Fibroblast of villous mesenchyme (primary cell): ENCODE data around the gene MAPKAPK3. TPM values are rescaled to one million over a fixed set of nuclear protein-coding genes. Genes with fewer than 3 reads are reported as not detected.

ENCODE experiments used
- DNase-seq: peaks from one replicate; pipeline ENCODE4 v3.0.0-alpha.2; 2010; ENCODE audit warnings: low read depth
- H3K4me3 ChIP-seq: 2 replicates; pipeline ENCODE4 v1.5.1; 2011; ENCODE audit warnings: low read depth, mild to moderate bottlenecking, low read length
- total RNA-seq: library from RNA; depleted of rRNA; stranded (reverse); fragments of >200 nt; gene quantifications from 2 replicates; pipeline ENCODE4 v1.2.3, GENCODE V29; 2012
- TF ChIP-seq, protein P1 (sequence below): IDR thresholded peaks from 2 replicates; pipeline ENCODE4 v1.5.1; 2012; ENCODE audit warnings: low read depth, mild to moderate bottlenecking, low read length; ENCODE audit not compliant: insufficient read depth

The MAPKAPK3 gene
- total RNA-seq, 1 donor = 19.0 TPM

- H3K4me3 ChIP-seq = no peak overlapping the region
- no peak for DNase-seq
- TF ChIP-seq, protein P1, sequence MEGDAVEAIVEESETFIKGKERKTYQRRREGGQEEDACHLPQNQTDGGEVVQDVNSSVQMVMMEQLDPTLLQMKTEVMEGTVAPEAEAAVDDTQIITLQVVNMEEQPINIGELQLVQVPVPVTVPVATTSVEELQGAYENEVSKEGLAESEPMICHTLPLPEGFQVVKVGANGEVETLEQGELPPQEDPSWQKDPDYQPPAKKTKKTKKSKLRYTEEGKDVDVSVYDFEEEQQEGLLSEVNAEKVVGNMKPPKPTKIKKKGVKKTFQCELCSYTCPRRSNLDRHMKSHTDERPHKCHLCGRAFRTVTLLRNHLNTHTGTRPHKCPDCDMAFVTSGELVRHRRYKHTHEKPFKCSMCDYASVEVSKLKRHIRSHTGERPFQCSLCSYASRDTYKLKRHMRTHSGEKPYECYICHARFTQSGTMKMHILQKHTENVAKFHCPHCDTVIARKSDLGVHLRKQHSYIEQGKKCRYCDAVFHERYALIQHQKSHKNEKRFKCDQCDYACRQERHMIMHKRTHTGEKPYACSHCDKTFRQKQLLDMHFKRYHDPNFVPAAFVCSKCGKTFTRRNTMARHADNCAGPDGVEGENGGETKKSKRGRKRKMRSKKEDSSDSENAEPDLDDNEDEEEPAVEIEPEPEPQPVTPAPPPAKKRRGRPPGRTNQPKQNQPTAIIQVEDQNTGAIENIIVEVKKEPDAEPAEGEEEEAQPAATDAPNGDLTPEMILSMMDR = no peak
Measured at GRCh38 chr3:50586763-50587070, 30.2 kb upstream of the MAPKAPK3 start.

DNA sequence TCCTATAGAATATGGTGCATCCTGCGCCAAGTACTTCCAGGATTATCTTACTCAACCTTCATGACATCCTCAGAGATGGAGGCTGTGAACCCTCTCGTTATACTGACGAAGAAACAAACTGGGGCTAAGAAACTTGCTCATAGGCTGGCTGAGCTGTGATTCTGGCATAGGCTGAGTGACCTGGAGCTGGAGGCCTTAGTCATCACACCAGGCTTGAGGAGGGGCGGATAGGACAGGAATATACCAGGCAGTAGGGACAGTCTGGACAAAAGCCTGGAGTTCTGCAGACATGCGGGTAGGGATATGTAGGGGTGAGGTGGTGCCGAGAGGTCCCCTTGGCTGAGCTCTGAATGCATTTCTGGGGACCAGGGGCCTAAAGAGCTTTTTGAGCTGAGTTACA lies 29.6 kb upstream of the MAPKAPK3 start:
- no peak overlapping the region for H3K4me3 ChIP-seq
- DNase-seq = no peak
- TF ChIP-seq, protein P1 = no peak

DNA sequence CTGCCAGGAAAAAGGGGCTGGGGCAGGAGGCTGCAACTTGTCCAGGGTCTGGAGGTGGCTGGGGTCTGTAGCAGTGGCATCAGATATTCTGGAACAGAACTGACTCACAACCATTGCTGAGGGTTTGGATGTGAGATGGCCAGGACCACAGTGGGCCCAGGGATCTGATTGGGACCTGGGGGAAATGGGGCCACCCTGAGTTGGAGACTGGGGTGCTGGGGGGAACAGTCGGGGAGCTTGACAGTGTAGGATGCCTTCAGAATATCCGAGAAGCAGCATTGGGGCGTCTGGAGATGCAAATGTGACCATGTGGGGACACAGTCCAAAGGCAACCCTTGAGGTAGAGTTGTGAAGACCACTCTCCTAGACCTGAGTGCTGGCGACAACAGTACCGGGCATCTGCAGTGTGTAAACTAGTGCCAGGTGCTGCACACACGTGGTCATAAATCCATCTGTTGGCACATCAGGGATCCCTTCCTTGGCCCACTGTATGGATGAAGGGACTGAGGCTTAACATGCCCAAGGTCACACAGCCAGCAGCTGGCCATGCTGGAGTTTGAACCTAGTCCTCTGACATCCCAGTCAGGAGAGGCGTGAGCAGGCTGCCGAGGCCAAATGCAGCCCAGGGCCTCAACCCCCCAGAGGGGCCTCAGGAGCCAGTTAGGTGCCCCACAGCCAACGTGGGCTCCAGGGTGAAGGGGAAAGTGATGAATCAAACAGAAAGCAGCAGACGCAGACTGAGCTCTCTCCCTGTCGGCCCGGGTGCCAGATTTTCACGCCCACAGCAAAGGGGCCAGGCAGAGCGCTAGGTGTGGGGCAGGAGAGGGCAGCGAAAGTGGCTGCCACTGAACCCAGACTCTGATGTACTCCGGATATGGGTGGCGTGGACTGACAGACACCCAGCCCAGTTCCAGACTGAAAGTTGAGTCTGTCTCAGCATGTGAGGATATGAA lies 28.9 kb upstream of the MAPKAPK3 start:
- TF ChIP-seq, protein P1 = no peak
- DNase-seq = no peak

DNA sequence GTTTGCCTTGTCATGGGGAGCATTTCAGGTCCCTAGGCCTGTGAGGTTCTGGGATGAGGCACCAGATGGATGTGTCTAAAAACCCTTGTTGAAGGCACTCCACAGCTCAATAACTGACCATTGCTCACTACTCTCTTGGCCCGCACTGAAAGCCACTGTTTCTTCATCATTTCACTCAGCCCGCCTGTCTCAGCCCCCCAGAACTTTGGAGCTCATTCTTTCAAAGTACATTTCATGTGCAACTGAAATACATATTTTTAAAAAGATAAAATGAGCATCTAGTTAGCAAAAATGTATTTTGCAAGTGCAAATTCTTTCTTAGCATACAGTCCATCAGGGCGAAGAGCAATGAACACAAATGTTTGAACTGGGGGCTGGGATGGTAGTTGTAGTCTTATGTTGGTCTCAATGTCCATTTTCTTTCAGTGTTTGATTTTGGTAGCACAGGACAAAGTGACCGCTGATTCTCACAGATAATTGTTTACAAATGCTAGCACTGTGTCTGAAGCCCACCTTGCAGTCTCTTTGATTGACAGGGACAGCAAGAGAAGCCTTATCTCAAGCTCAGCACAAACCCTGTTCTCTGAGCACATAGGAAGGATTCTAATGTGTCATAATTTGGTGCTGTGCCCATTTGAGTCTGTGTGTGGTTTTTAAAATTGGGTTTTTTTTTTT lies 28.1 kb upstream of the MAPKAPK3 start:
- TF ChIP-seq, protein P1 = no peak
- no peak for DNase-seq
- H3K4me3 ChIP-seq = no peak overlapping the region

More for the DNA sequence above, 28.9 kb upstream of the MAPKAPK3 start:
- no peak overlapping the region for H3K4me3 ChIP-seq

GRCh38 chr3:50591196-50591741 lies 25.7 kb upstream of the MAPKAPK3 start:
- H3K4me3 ChIP-seq = no peak overlapping the region
- TF ChIP-seq, protein P1 = no peak
- DNase-seq = no peak

GRCh38 chr3:50592568-50592967 lies 24.4 kb upstream of the MAPKAPK3 start:
- no peak for DNase-seq
- TF ChIP-seq, protein P1 = no peak
- no peak overlapping the region for H3K4me3 ChIP-seq
